Measurements from ENCODE around the gene KIRREL3.

The KIRREL3 gene

DNA sequence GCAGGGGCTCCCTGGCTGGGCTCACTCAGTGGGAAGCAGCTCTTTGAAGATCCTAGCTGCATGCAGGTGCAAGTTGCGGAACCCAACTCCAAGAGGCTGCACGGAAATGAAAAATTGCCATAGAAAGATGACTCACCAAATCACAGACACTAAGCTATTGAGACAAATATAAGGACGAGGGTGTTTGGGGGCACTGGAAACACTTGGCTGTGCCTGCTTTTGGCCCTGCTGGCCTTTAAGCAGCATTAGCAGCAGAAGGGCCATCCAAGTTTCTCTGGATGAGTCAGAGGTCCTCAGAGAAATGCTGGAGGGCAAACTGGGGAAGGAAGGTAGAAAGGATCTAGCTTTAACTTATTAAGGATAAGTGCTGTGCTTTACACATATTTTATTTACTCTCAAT, 282.3 kb downstream of the KIRREL3 start:
- no peak overlapping the region for H3K9ac ChIP-seq (ENCODE audit: insufficient read length)
- no peak for TF ChIP-seq POLR2AphosphoS5 (IDR thresholded peaks at IDR 0.05; ENCODE audit: borderline replicate concordance, low read depth, low read length)
- no peak for TF ChIP-seq EZH2 (IDR thresholded peaks at IDR 0.05)
- no peak for TF ChIP-seq FOXP2 (optimal IDR thresholded peaks at IDR 0.05; ENCODE audit: control extremely low read depth, extremely low read length, insufficient read depth)
- no peak overlapping the region for H3K4me3 ChIP-seq
- DNase-seq (ENCODE audit: low read depth, low spot score): no peak
- H3K9me3 ChIP-seq (ENCODE audit: low read depth, low read length): no peaks in the 10 kb centered on the region
- no peak overlapping the region for H3K27ac ChIP-seq
- no peaks in the 10 kb centered on the region for H3K36me3 ChIP-seq (ENCODE audit: insufficient read depth, low read length)

DNA sequence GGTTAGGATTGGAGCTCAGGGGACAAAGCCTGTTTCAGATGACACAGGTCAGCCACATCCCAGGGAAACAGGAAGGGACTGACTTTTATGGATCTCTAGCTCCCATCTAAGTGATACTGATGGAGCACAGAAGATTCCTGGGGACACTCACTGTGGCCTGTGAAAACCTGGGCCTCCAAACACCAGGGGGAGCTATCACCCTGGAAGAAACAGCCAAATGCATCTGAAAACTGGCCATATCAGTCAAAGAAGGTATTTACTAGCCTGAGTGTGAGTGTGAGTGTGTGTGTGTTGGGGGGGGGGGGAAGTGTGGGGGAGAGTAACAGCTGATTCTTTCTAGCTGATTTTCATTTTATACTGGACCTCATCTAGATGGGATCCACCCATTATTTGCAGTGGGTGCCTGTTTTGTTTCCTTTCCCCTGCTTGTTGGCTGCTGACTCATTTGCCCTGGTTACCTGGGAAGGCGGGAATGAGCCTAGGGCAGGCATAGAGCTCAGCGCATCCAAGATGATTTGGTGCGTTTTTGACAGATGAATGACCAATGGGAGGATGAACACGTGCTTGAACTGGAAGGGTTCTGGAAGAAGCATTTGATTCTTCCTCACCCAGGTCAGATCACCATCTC, 284.0 kb downstream of the KIRREL3 start:
- Histone ChIP-seq H3K4me3 (no peak overlapping the region), H3K9me3 (ENCODE audit: low read depth, low read length) (no peaks in the 10 kb centered on the region), H3K27ac (no peak overlapping the region), H3K36me3 (ENCODE audit: insufficient read depth, low read length) (no peaks in the 10 kb centered on the region), H3K9ac (ENCODE audit: insufficient read length) (no peak overlapping the region)
- TF ChIP-seq EZH2 (IDR thresholded peaks at IDR 0.05) (no peak), POLR2AphosphoS5 (IDR thresholded peaks at IDR 0.05; ENCODE audit: borderline replicate concordance, low read depth, low read length) (no peak), FOXP2 (optimal IDR thresholded peaks at IDR 0.05; ENCODE audit: control extremely low read depth, extremely low read length, insufficient read depth) (no peak)
- DNase-seq (ENCODE audit: low read depth, low spot score): no peak

DNA sequence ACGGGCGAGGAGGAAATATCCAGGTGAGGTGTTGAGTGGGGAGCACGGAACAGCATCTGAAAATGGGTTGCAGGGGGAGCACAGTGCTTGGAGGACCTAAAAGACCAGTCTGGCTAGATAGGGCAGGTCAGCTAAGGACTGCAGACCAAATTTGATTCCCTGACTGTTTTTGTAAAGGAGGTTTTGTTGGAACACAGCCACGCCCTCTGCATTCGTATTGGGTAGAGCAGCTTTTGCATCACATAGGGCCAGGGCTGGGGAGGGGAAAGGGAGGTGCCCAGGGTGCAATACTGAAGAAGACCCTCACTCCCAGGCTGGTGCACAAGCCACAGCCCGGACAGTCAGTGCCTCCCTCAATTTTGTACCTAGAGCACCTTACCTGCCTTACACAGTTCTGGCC, 286.8 kb downstream of the KIRREL3 start:
- TF ChIP-seq POLR2AphosphoS5 (IDR thresholded peaks at IDR 0.05; ENCODE audit: borderline replicate concordance, low read depth, low read length): no peak
- no peak for TF ChIP-seq FOXP2 (optimal IDR thresholded peaks at IDR 0.05; ENCODE audit: control extremely low read depth, extremely low read length, insufficient read depth)
- no peak for TF ChIP-seq EZH2 (IDR thresholded peaks at IDR 0.05)
- no peak for DNase-seq (ENCODE audit: low read depth, low spot score)
- no peak overlapping the region for H3K9ac ChIP-seq (ENCODE audit: insufficient read length)
- no peaks in the 10 kb centered on the region for H3K9me3 ChIP-seq (ENCODE audit: low read depth, low read length)
- no peaks in the 10 kb centered on the region for H3K36me3 ChIP-seq (ENCODE audit: insufficient read depth, low read length)
- H3K4me3 ChIP-seq: no peak overlapping the region
- no peak overlapping the region for H3K27ac ChIP-seq

DNA sequence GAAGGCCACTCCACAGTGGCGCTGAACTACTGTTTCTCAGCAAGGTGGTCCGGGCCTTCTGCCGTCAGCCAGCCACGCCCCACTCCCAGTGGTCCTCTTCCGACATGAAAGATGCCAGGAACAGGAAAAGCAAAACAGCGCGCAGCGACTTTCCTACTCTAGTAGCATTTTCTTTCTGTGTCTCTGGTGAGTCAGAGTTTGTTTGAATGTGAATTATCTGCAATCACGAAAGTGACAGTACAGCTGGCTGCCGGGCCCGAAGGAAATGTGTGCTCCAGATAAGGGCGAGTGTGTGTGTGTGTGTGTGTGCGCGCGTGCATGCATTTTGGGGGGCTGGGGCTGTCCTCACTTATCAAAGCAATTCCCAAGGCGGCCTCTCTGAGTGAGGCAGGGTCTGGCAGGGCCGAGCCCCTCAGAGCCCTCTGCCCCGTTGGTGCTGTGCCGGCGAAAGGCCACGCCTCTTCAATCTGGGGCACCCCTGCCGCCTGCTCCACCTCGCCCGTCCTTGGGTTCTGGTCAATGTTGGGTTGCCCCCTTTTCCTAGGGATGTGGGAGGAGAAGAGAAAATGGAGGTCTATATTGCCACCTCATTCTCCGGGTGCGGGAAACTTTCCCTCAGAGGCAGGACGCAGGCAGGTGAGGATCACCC, 288.5 kb downstream of the KIRREL3 start:
- H3K4me3 ChIP-seq: no peak overlapping the region
- no peak overlapping the region for H3K9ac ChIP-seq (ENCODE audit: insufficient read length)
- DNase-seq (ENCODE audit: low read depth, low spot score): no peak
- TF ChIP-seq POLR2AphosphoS5 (IDR thresholded peaks at IDR 0.05; ENCODE audit: borderline replicate concordance, low read depth, low read length): no peak
- H3K27ac ChIP-seq: no peak overlapping the region
- H3K36me3 ChIP-seq (ENCODE audit: insufficient read depth, low read length): no peaks in the 10 kb centered on the region
- H3K9me3 ChIP-seq (ENCODE audit: low read depth, low read length): no peaks in the 10 kb centered on the region

DNA sequence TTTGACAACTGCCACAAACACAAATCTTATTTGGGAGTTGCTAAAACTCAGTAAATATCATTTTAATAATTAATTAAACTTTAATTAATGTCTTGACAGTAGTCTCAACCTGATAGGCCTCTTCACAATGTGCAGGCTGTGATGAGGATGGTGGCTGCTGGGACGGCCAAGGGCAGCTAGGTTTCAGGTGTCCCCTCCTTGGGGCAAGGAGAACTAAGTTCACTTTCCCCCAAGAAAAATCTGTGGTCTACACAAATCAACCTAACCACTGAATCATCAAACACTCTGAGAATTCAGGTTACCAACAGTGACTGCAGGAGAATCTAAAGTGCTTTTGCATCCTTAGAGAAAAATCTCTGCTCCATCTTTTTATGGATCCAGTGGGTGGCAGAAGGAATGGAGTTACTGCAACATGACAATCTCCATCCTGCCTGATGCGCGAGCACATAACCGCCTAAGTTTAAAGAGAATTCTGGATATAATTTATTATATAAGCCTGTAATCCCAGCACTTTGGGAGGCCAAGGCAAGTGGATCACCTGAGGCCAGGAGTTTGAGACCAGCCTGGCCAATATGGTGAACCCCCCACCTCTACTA, 289.7 kb downstream of the KIRREL3 start:
- TF ChIP-seq POLR2AphosphoS5 (IDR thresholded peaks at IDR 0.05; ENCODE audit: borderline replicate concordance, low read depth, low read length): no peak
- TF ChIP-seq EZH2 (IDR thresholded peaks at IDR 0.05): no peak
- TF ChIP-seq FOXP2 (optimal IDR thresholded peaks at IDR 0.05; ENCODE audit: control extremely low read depth, extremely low read length, insufficient read depth): no peak
- H3K9ac ChIP-seq (ENCODE audit: insufficient read length): no peak overlapping the region
- H3K36me3 ChIP-seq (ENCODE audit: insufficient read depth, low read length): no peaks in the 10 kb centered on the region
- DNase-seq (ENCODE audit: low read depth, low spot score): no peak
- H3K27ac ChIP-seq: no peak overlapping the region
- H3K4me3 ChIP-seq: no peak overlapping the region
- no peaks in the 10 kb centered on the region for H3K9me3 ChIP-seq (ENCODE audit: low read depth, low read length)

DNA sequence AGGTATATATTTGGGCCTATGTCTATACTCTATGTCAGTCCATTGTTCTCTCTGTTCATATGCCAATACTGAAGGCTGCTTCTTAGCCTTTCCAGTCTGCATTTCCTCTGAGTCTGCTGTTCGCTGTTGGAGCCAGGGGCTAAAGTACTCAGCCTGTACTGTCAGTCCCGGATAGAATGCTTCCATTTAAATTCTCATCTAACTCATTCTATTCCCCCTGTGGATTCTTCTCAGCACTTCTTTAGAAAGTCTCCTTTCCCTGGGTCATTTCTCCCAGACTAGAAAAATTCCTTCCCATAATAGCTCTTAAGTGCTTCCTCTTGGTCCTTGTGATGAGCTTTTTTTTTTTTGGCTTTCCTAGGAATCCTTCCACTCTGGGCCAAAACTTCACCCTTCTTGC, 293.1 kb downstream of the KIRREL3 start:
- TF ChIP-seq EZH2 (IDR thresholded peaks at IDR 0.05) (no peak), FOXP2 (optimal IDR thresholded peaks at IDR 0.05; ENCODE audit: control extremely low read depth, extremely low read length, insufficient read depth) (no peak), POLR2AphosphoS5 (IDR thresholded peaks at IDR 0.05; ENCODE audit: borderline replicate concordance, low read depth, low read length) (no peak)
- no peaks in the 10 kb centered on the region for H3K9me3 ChIP-seq (ENCODE audit: low read depth, low read length)
- H3K9ac ChIP-seq (ENCODE audit: insufficient read length): no peak overlapping the region
- H3K36me3 ChIP-seq (ENCODE audit: insufficient read depth, low read length): no peaks in the 10 kb centered on the region
- no peak for DNase-seq (ENCODE audit: low read depth, low spot score)
- H3K4me3 ChIP-seq: no peak overlapping the region
- H3K27ac ChIP-seq: no peak overlapping the region

DNA sequence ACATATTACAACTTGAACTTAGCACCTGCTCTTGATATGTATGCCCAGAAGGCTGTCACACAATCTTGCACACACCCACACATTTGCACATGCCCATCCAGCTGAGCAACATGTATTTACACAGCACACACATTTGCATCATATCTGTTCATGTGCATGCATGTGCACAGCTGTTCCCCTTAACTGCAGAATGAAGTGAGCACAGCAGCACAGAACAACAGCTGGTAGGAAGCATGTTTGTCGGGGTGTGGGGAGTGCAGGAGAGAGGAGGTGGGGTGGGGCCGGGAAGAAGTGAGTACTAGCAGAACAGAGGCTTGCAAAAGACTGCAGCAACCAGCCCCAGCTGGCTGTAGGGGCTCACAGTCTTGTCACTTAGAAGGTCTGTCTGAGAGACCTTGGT, 296.5 kb downstream of the KIRREL3 start:
- Histone ChIP-seq H3K9me3 (ENCODE audit: low read depth, low read length) (no peaks in the 10 kb centered on the region), H3K4me3 (no peak overlapping the region), H3K36me3 (ENCODE audit: insufficient read depth, low read length) (no peaks in the 10 kb centered on the region), H3K27ac (no peak overlapping the region), H3K9ac (ENCODE audit: insufficient read length) (no peak overlapping the region)
- DNase-seq (ENCODE audit: low read depth, low spot score): no peak
- TF ChIP-seq EZH2 (IDR thresholded peaks at IDR 0.05): no peak
- no peak for TF ChIP-seq FOXP2 (optimal IDR thresholded peaks at IDR 0.05; ENCODE audit: control extremely low read depth, extremely low read length, insufficient read depth)
- no peak for TF ChIP-seq POLR2AphosphoS5 (IDR thresholded peaks at IDR 0.05; ENCODE audit: borderline replicate concordance, low read depth, low read length)

DNA sequence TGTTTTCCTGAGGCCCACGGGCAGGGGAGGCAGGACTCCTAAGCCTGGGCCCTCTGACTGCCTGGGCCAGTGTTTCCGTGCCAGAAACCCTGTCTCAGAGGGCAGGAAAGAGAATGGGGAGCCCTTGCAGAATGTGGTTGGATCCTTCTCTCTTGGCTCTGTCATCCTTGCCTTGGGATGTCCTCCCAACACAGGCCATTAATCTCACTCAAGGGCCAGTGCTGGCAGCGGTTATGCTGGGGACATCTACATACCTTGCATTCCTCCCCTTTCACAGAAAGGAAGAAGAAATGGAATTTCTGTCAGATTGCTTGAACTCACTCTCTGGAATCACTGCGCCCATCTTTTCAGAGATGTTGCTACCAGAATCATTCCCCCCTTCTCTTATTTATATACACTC, 296.9 kb downstream of the KIRREL3 start:
- no peak overlapping the region for H3K9ac ChIP-seq (ENCODE audit: insufficient read length)
- no peaks in the 10 kb centered on the region for H3K9me3 ChIP-seq (ENCODE audit: low read depth, low read length)
- TF ChIP-seq EZH2 (IDR thresholded peaks at IDR 0.05) (no peak), FOXP2 (optimal IDR thresholded peaks at IDR 0.05; ENCODE audit: control extremely low read depth, extremely low read length, insufficient read depth) (no peak), POLR2AphosphoS5 (IDR thresholded peaks at IDR 0.05; ENCODE audit: borderline replicate concordance, low read depth, low read length) (no peak)
- no peaks in the 10 kb centered on the region for H3K36me3 ChIP-seq (ENCODE audit: insufficient read depth, low read length)
- H3K4me3 ChIP-seq: no peak overlapping the region
- no peak for DNase-seq (ENCODE audit: low read depth, low spot score)
- no peak overlapping the region for H3K27ac ChIP-seq

Measured in SK-N-MC (cell line).